ENCODE measurements around the gene HOXD13.
A peak's percentile ranks its signal among the peaks of the same experiment; 100 is the strongest.

Gene HOXD13

GRCh38 chr2:176092270-176093144, at the start of gene HOXD13:
HOXD13 (plus strand) TSS chr2:176092721; CDS start chr2:176092891, 170 bp downstream.
- no peak for DNase-seq

GRCh38 chr2:176056406-176056805, 36.1 kb upstream of the HOXD13 start:
- DNase-seq = peak; percentile 36

- no peak for DNase-seq
These were observed 28.6 kb upstream of the HOXD13 start for GRCh38 chr2:176063958-176064357.

GRCh38 chr2:176066645-176067588, 25.6 kb upstream of the HOXD13 start:
- DNase-seq = no peak

- DNase-seq = no peak
These were observed 24.7 kb upstream of the HOXD13 start for GRCh38 chr2:176067589-176068418.

- DNase-seq = no peak
These were observed 24.1 kb upstream of the HOXD13 start for GRCh38 chr2:176068419-176068832.

GRCh38 chr2:176071330-176072291, 20.9 kb upstream of the HOXD13 start:
- DNase-seq = no peak

- no peak for DNase-seq
These were observed 20.2 kb upstream of the HOXD13 start for GRCh38 chr2:176072292-176072669.

GRCh38 chr2:176072951-176073904, 19.3 kb upstream of the HOXD13 start:
- no peak for DNase-seq

GRCh38 chr2:176074919-176075425, 17.5 kb upstream of the HOXD13 start:
- no peak for DNase-seq

- DNase-seq = no peak
These were observed 17.0 kb upstream of the HOXD13 start for GRCh38 chr2:176075481-176075880.

GRCh38 chr2:176076063-176076462, 16.5 kb upstream of the HOXD13 start:
- DNase-seq = no peak

GRCh38 chr2:176076796-176077195, 15.7 kb upstream of the HOXD13 start:
- no peak for DNase-seq

- no peak for DNase-seq
These were observed 13.8 kb upstream of the HOXD13 start for GRCh38 chr2:176078541-176079284.

- DNase-seq = no peak
These were observed 13.2 kb upstream of the HOXD13 start for GRCh38 chr2:176079285-176079830.

- DNase-seq = no peak
These were observed 12.5 kb upstream of the HOXD13 start for GRCh38 chr2:176079831-176080539.

GRCh38 chr2:176080540-176081375, 11.8 kb upstream of the HOXD13 start:
- no peak for DNase-seq
